ENCODE results near the gene PHLDA2. TPM values are rescaled to one million over a fixed set of nuclear protein-coding genes. Genes with fewer than 3 reads are reported as not detected.

PHLDA2 gene
- total and polyA plus RNA-seq, 12 donors = 0.39 to 14.2 (median 0.89) TPM; not detected in 1

- Histone ChIP-seq H3K27me3 (no peaks in the 10 kb centered on the region), H3K4me3 (no peak overlapping the region), H3K9me3 (no peaks in the 10 kb centered on the region), H3K27ac (no peak overlapping the region), H3K36me3 (peaks cover 0 to 91% (median 53%) of the 10 kb centered on the region in 9 donors), H3K4me1 (peaks cover 0 to 36% (median 11%) of the 10 kb centered on the region in 9 donors)
- intact Hi-C loops (cut with DNase I) = loop anchor here in 1 of 10 donors (10.0 kb wide), 2 partner anchors 49 to 119 kb away; no protein-coding TSS in a partner anchor
- ATAC-seq = peak; percentile 54 to 84 (median 80)
- peak in 1 of 2 donors; percentile 20 for DNase-seq
- WGBS, 2 donors = 76 to 82% methylated on average over 4 of the region's 4 CpGs
- TF ChIP-seq CTCF (IDR thresholded peaks at IDR 0.05) = peak; percentile 11 to 66 (median 46)
Measured at GRCh38 chr11:2975594-2975993, 46.4 kb upstream of the PHLDA2 start.

- intact Hi-C loops (cut with DNase I) = loop anchor here in 1 of 10 donors (10.0 kb wide), 2 partner anchors 51 to 121 kb away; no protein-coding TSS in a partner anchor
- 97 to 100% methylated on average over 3 of the region's 3 CpGs for WGBS, 2 donors
- H3K27ac ChIP-seq = no peak overlapping the region
- no peak for DNase-seq
- H3K9me3 ChIP-seq = no peaks in the 10 kb centered on the region
- TF ChIP-seq CTCF (IDR thresholded peaks at IDR 0.05) = no peak
- H3K36me3 ChIP-seq = peaks cover 0 to 100% (median 64%) of the 10 kb centered on the region in 9 donors
- H3K27me3 ChIP-seq = no peaks in the 10 kb centered on the region
- H3K4me3 ChIP-seq = no peak overlapping the region
- H3K4me1 ChIP-seq = peaks cover 0 to 34% (median 11%) of the 10 kb centered on the region in 9 donors
- no peak for ATAC-seq
Measured at GRCh38 chr11:2974272-2974671, 45.1 kb upstream of the PHLDA2 start.

GRCh38 chr11:2968341-2968900 lies 39.2 kb upstream of the PHLDA2 start:
- no peak overlapping the region for H3K27ac ChIP-seq
- no peaks in the 10 kb centered on the region for H3K9me3 ChIP-seq
- no peak for TF ChIP-seq CTCF (IDR thresholded peaks at IDR 0.05)
- no peak overlapping the region for H3K4me3 ChIP-seq
- ATAC-seq = no peak
- no peak for DNase-seq
- H3K4me1 ChIP-seq = no peaks in the 10 kb centered on the region
- intact Hi-C loops (cut with DNase I) = no loop called here
- peaks cover 0 to 100% (median 65%) of the 10 kb centered on the region in 9 donors for H3K36me3 ChIP-seq
- H3K27me3 ChIP-seq = no peaks in the 10 kb centered on the region
- WGBS, 2 donors = 74 to 84% methylated on average over 6 of the region's 6 CpGs

GRCh38 chr11:2964782-2965181 lies 35.6 kb upstream of the PHLDA2 start:
- ATAC-seq (peak in 1 of 8 donors; percentile 66), DNase-seq (no peak)
- H3K27me3 ChIP-seq = no peaks in the 10 kb centered on the region
- peaks cover 0 to 100% (median 44%) of the 10 kb centered on the region in 9 donors for H3K36me3 ChIP-seq
- H3K4me3 ChIP-seq = no peak overlapping the region
- no peak overlapping the region for H3K27ac ChIP-seq
- TF ChIP-seq CTCF (IDR thresholded peaks at IDR 0.05) = no peak
- peaks cover 0 to 15% (median 6%) of the 10 kb centered on the region in 9 donors for H3K4me1 ChIP-seq
- H3K9me3 ChIP-seq = no peaks in the 10 kb centered on the region
- intact Hi-C loops (cut with DNase I) = no loop called here
- 84 to 89% methylated on average over 4 of the region's 4 CpGs for WGBS, 2 donors
